NCI-H1417 treated with DMSO at 0.1 percent for 48 hours (cell line): ENCODE results near the gene UBE2QL1.

Experiments used
- DNase-seq: peaks from one replicate; lab custom pipeline; 2025; lab: John Stamatoyannopoulos, UW

UBE2QL1 gene

GRCh38 chr5:6455571-6456200, 7.0 kb downstream of the UBE2QL1 start:
- DNase-seq = no peak

- DNase-seq = no peak
Observed at GRCh38 chr5:6456766-6457370, 8.2 kb downstream of the UBE2QL1 start.

GRCh38 chr5:6457592-6457991, 8.9 kb downstream of the UBE2QL1 start:
- no peak for DNase-seq

GRCh38 chr5:6458833-6459232, 10.2 kb downstream of the UBE2QL1 start:
- DNase-seq = no peak

- DNase-seq = no peak
Observed at GRCh38 chr5:6459896-6460295, 11.2 kb downstream of the UBE2QL1 start.

- no peak for DNase-seq
Observed at GRCh38 chr5:6461006-6461405, 12.3 kb downstream of the UBE2QL1 start.

GRCh38 chr5:6461793-6462650, 13.4 kb downstream of the UBE2QL1 start:
- no peak for DNase-seq

- no peak for DNase-seq
Observed at GRCh38 chr5:6462671-6463070, 14.0 kb downstream of the UBE2QL1 start.

- no peak for DNase-seq
Observed at GRCh38 chr5:6464441-6464840, 15.8 kb downstream of the UBE2QL1 start.

- DNase-seq = no peak
Observed at GRCh38 chr5:6465831-6466790, 17.5 kb downstream of the UBE2QL1 start.

GRCh38 chr5:6466975-6467567, 18.4 kb downstream of the UBE2QL1 start:
- no peak for DNase-seq

- no peak for DNase-seq
Observed at GRCh38 chr5:6467591-6467990, 18.9 kb downstream of the UBE2QL1 start.

- DNase-seq = no peak
Observed at GRCh38 chr5:6468104-6468503, 19.4 kb downstream of the UBE2QL1 start.

- no peak for DNase-seq
Observed at GRCh38 chr5:6468870-6469269, 20.2 kb downstream of the UBE2QL1 start.

GRCh38 chr5:6469836-6470235, 21.2 kb downstream of the UBE2QL1 start:
- no peak for DNase-seq

- DNase-seq = no peak
Observed at GRCh38 chr5:6470672-6471071, 22.0 kb downstream of the UBE2QL1 start.

GRCh38 chr5:6471252-6471651, 22.6 kb downstream of the UBE2QL1 start:
- no peak for DNase-seq

- DNase-seq = no peak
Observed at GRCh38 chr5:6472792-6473191, 24.1 kb downstream of the UBE2QL1 start.

- DNase-seq = no peak
Observed at GRCh38 chr5:6473284-6473683, 24.6 kb downstream of the UBE2QL1 start.

- no peak for DNase-seq
Observed at GRCh38 chr5:6475626-6476312, 27.1 kb downstream of the UBE2QL1 start.

GRCh38 chr5:6476313-6476661, 27.6 kb downstream of the UBE2QL1 start:
- DNase-seq = no peak
